Mesendoderm (in vitro differentiated cells): ENCODE data around the gene HAPLN3.

ENCODE experiments used
- DNase-seq: peaks from one replicate; pipeline ENCODE4 v3.0.0; 2013
- H2AK5ac ChIP-seq: 2 replicates; pipeline ENCODE4 v1.6.1; 2013; ENCODE audit warnings: low read length, inconsistent platforms
- H2BK120ac ChIP-seq: 2 replicates; pipeline ENCODE4 v1.6.1; 2013; ENCODE audit warnings: low read depth, mild to moderate bottlenecking, low read length, moderate library complexity, mixed read lengths
- H2BK15ac ChIP-seq: replicated peaks from 2 replicates; pipeline ENCODE4 v1.6.1; 2013; ENCODE audit warnings: low read depth, mild to moderate bottlenecking, moderate library complexity
- H2BK5ac ChIP-seq: 2 replicates; pipeline ENCODE4 v1.6.1; 2013; ENCODE audit warnings: low read length, inconsistent platforms
- H3K18ac ChIP-seq: 2 replicates; pipeline ENCODE4 v1.6.1; 2013; ENCODE audit warnings: mild to moderate bottlenecking, low read length, mixed read lengths
- H3K23ac ChIP-seq: one replicate; pipeline ENCODE4 v1.6.1; 2013; ENCODE audit warnings: low read length
- H3K27ac ChIP-seq: 2 replicates; pipeline ENCODE4 v1.5.1; 2013; ENCODE audit warnings: low read depth, mild to moderate bottlenecking, inconsistent platforms, low read length, moderate library complexity
- H3K27me3 ChIP-seq: 2 replicates; pipeline ENCODE4 v1.6.1; 2013; ENCODE audit warnings: low read length, control low read depth, mild to moderate bottlenecking, inconsistent platforms; ENCODE audit not compliant: insufficient read depth, poor library complexity
- H3K36me3 ChIP-seq: 2 replicates; pipeline ENCODE4 v1.6.1; 2013; ENCODE audit warnings: low read length, inconsistent platforms; ENCODE audit not compliant: control insufficient read depth, insufficient read depth
- H3K4ac ChIP-seq: one replicate; pipeline ENCODE4 v1.6.1; 2013; ENCODE audit warnings: low read depth, mild to moderate bottlenecking, low read length, moderate library complexity
- H3K4me1 ChIP-seq: 2 replicates; pipeline ENCODE4 v1.6.1; 2013; ENCODE audit warnings: low read depth, low read length, inconsistent platforms; ENCODE audit not compliant: control insufficient read depth
- H3K4me2 ChIP-seq: 2 replicates; pipeline ENCODE4 v1.6.1; 2013; ENCODE audit warnings: low read length
- H3K4me3 ChIP-seq: 2 replicates; pipeline ENCODE4 v1.5.1; 2013; ENCODE audit warnings: mild to moderate bottlenecking, low read length
- H3K56ac ChIP-seq: one replicate; pipeline ENCODE4 v1.6.1; 2013; ENCODE audit warnings: low read length
- H3K79me1 ChIP-seq: 2 replicates; pipeline ENCODE4 v1.6.1; 2013; ENCODE audit warnings: low read length, inconsistent platforms
- H3K79me2 ChIP-seq: 2 replicates; pipeline ENCODE4 v1.6.1; 2013; ENCODE audit warnings: mild to moderate bottlenecking, low read length; ENCODE audit not compliant: control insufficient read depth, insufficient read depth
- H3K9ac ChIP-seq: 2 replicates; pipeline ENCODE4 v1.6.1; 2013; ENCODE audit warnings: low read length, inconsistent platforms
- H4K5ac ChIP-seq: one replicate; pipeline ENCODE4 v1.6.1; 2013; ENCODE audit warnings: low read length
- H4K8ac ChIP-seq: one replicate; pipeline ENCODE4 v1.6.1; 2013; ENCODE audit warnings: low read depth, mild to moderate bottlenecking, control low read depth, low read length, moderate library complexity
- WGBS: extraction: QIAGEN DNeasy Blood & Tissue Kit; methylation state at CpG from one replicate; pipeline ENCODE4 v1.1.7; 2013; ENCODE audit warnings: low lambda C conversion rate, missing lambda C conversion rate; ENCODE audit not compliant: insufficient coverage; ENCODE audit errors: extremely low coverage; 5-methylcytosine and 5-hydroxymethylcytosine counted together

Gene HAPLN3

GRCh38 chr15:88904257-88904623 lies 8.9 kb upstream of the HAPLN3 start:
- H2BK5ac ChIP-seq = no peak overlapping the region
- H3K79me1 ChIP-seq = peaks cover 8% of the 10 kb centered on the region
- no peak overlapping the region for H3K27ac ChIP-seq
- no peaks in the 10 kb centered on the region for H3K27me3 ChIP-seq
- no peak overlapping the region for H2BK15ac ChIP-seq
- no CpG with 5 or more reads among the region's 2 CpGs for WGBS
- H3K23ac ChIP-seq = no peak overlapping the region
- no peak overlapping the region for H4K5ac ChIP-seq
- H3K79me2 ChIP-seq = peaks cover 3% of the 10 kb centered on the region
- H3K4me2 ChIP-seq = no peak overlapping the region
- no peak overlapping the region for H2BK120ac ChIP-seq
- no peak overlapping the region for H3K4me3 ChIP-seq
- no peak overlapping the region for H3K18ac ChIP-seq
- H3K56ac ChIP-seq = no peak overlapping the region
- H4K8ac ChIP-seq = no peak overlapping the region
- no peak overlapping the region for H2AK5ac ChIP-seq
- H3K9ac ChIP-seq = no peak overlapping the region
- H3K4me1 ChIP-seq = peaks cover 2% of the 10 kb centered on the region
- DNase-seq = no peak
- H3K36me3 ChIP-seq = peaks cover 9% of the 10 kb centered on the region
- no peak overlapping the region for H3K4ac ChIP-seq

GRCh38 chr15:88902846-88903245 lies 7.5 kb upstream of the HAPLN3 start:
- no peak overlapping the region for H3K4me3 ChIP-seq
- no CpG with 5 or more reads among the region's 2 CpGs for WGBS
- no peak overlapping the region for H3K9ac ChIP-seq
- H3K4ac ChIP-seq = no peak overlapping the region
- peaks cover 4% of the 10 kb centered on the region for H3K36me3 ChIP-seq
- H3K18ac ChIP-seq = no peak overlapping the region
- peaks cover 2% of the 10 kb centered on the region for H3K4me1 ChIP-seq
- no peak overlapping the region for H2BK120ac ChIP-seq
- H3K23ac ChIP-seq = no peak overlapping the region
- DNase-seq = no peak
- H3K79me1 ChIP-seq = peaks cover 5% of the 10 kb centered on the region
- H3K56ac ChIP-seq = no peak overlapping the region
- no peak overlapping the region for H3K4me2 ChIP-seq
- no peak overlapping the region for H4K5ac ChIP-seq
- no peak overlapping the region for H3K27ac ChIP-seq
- no peak overlapping the region for H2BK15ac ChIP-seq
- H2AK5ac ChIP-seq = no peak overlapping the region
- no peaks in the 10 kb centered on the region for H3K79me2 ChIP-seq
- no peak overlapping the region for H4K8ac ChIP-seq
- H3K27me3 ChIP-seq = no peaks in the 10 kb centered on the region
- H2BK5ac ChIP-seq = no peak overlapping the region

- H3K9ac ChIP-seq = no peak overlapping the region
- H3K4me3 ChIP-seq = no peak overlapping the region
- no peak overlapping the region for H2BK120ac ChIP-seq
- peaks cover 5% of the 10 kb centered on the region for H3K79me1 ChIP-seq
- H3K4me1 ChIP-seq = peaks cover 2% of the 10 kb centered on the region
- no peak overlapping the region for H2AK5ac ChIP-seq
- no peak overlapping the region for H2BK15ac ChIP-seq
- no peak overlapping the region for H3K56ac ChIP-seq
- H3K27me3 ChIP-seq = no peaks in the 10 kb centered on the region
- H3K23ac ChIP-seq = no peak overlapping the region
- no CpG with 5 or more reads among the region's 6 CpGs for WGBS
- DNase-seq = no peak
- no peak overlapping the region for H3K27ac ChIP-seq
- no peak overlapping the region for H2BK5ac ChIP-seq
- no peak overlapping the region for H4K5ac ChIP-seq
- H3K4me2 ChIP-seq = no peak overlapping the region
- H3K79me2 ChIP-seq = no peaks in the 10 kb centered on the region
- H4K8ac ChIP-seq = no peak overlapping the region
- no peak overlapping the region for H3K4ac ChIP-seq
- H3K18ac ChIP-seq = no peak overlapping the region
- H3K36me3 ChIP-seq = peaks cover 4% of the 10 kb centered on the region
Observed at GRCh38 chr15:88902221-88902835, 7.0 kb upstream of the HAPLN3 start.

- Histone ChIP-seq H2BK15ac (no peak overlapping the region), H4K8ac (no peak overlapping the region), H3K27ac (no peak overlapping the region), H3K18ac (no peak overlapping the region), H3K4me2 (no peak overlapping the region), H3K4ac (no peak overlapping the region), H3K4me1 (peaks cover 4% of the 10 kb centered on the region), H3K36me3 (peaks cover 4% of the 10 kb centered on the region), H3K56ac (no peak overlapping the region), H3K23ac (no peak overlapping the region), H2BK120ac (no peak overlapping the region), H3K79me1 (peaks cover 5% of the 10 kb centered on the region), H3K79me2 (no peaks in the 10 kb centered on the region), H4K5ac (no peak overlapping the region), H3K9ac (no peak overlapping the region), H3K27me3 (no peaks in the 10 kb centered on the region), H2AK5ac (no peak overlapping the region), H2BK5ac (no peak overlapping the region), H3K4me3 (no peak overlapping the region)
- no peak for DNase-seq
- WGBS = no CpG with 5 or more reads among the region's 15 CpGs
Observed at GRCh38 chr15:88901508-88902220, 6.3 kb upstream of the HAPLN3 start.

GRCh38 chr15:88900982-88901418 lies 5.7 kb upstream of the HAPLN3 start:
- WGBS = 93% methylated on average over 3 of the region's 5 CpGs
- Histone ChIP-seq H3K9ac (no peak overlapping the region), H3K18ac (no peak overlapping the region), H3K36me3 (peaks cover 4% of the 10 kb centered on the region), H3K27me3 (no peaks in the 10 kb centered on the region), H4K8ac (no peak overlapping the region), H3K4me2 (no peak overlapping the region), H3K23ac (no peak overlapping the region), H3K79me2 (no peaks in the 10 kb centered on the region), H2AK5ac (no peak overlapping the region), H3K79me1 (peaks cover 5% of the 10 kb centered on the region), H3K4ac (no peak overlapping the region), H4K5ac (no peak overlapping the region), H3K56ac (no peak overlapping the region), H2BK15ac (no peak overlapping the region), H2BK5ac (no peak overlapping the region), H2BK120ac (no peak overlapping the region), H3K4me3 (no peak overlapping the region), H3K27ac (no peak overlapping the region), H3K4me1 (peaks cover 4% of the 10 kb centered on the region)
- no peak for DNase-seq
